H1 (cell line): ENCODE data around the gene BIRC5. TPM values are rescaled to one million over a fixed set of nuclear protein-coding genes. Genes with fewer than 3 reads are reported as not detected.

ENCODE experiments used
- CHD7 ChIP-seq: fragments of 300-600 bp; sonication (generic); IDR thresholded peaks from 2 replicates; pipeline ENCODE4 v1.7.1; 2012; ENCODE audit warnings: low read length, moderate library complexity, mild to moderate bottlenecking, inconsistent platforms; ENCODE audit not compliant: insufficient replicate concordance
- HDAC2 ChIP-seq, 2 experiments: fragments of 300-600 bp in 1 of 2; sonication (generic) in 1 of 2; IDR thresholded peaks; 2 replicates each; pipeline ENCODE4 v1.6.1; 2011 to 2012; ENCODE audit warnings: low read depth in 2 of 2, low read length in 2 of 2, mild to moderate bottlenecking in 2 of 2, moderate library complexity in 2 of 2, borderline replicate concordance in 1 of 2, inconsistent platforms in 1 of 2
- KDM4A ChIP-seq: IDR thresholded peaks from one replicate; pipeline ENCODE4 v1.7.1; 2012; ENCODE audit warnings: low read depth, mild to moderate bottlenecking, moderate library complexity, low read length, inconsistent platforms; ENCODE audit not compliant: severe bottlenecking
- NANOG ChIP-seq: IDR thresholded peaks from 2 replicates; pipeline ENCODE4 v1.6.1; 2011; ENCODE audit warnings: low read length, low read depth, mild to moderate bottlenecking, inconsistent platforms; ENCODE audit not compliant: insufficient read depth, poor library complexity, severe bottlenecking
- RFX5 ChIP-seq: IDR thresholded peaks from 2 replicates; pipeline ENCODE4 v1.6.1; 2011; ENCODE audit warnings: low read depth, low read length, improper control_type of control experiment, borderline replicate concordance
- SP1 ChIP-seq: IDR thresholded peaks from 2 replicates; pipeline ENCODE4 v1.6.1; 2011; ENCODE audit warnings: low read depth, low read length
- polyA plus RNA-seq, 7 experiments: library from polyadenylated mRNA; depleted of rRNA in 3 of 7; stranded (reverse) in 5 of 7; unstranded in 2 of 7; fragments of >200 nt in 5 of 7; fragments of 200-250 nt in 2 of 7; gene quantifications; 1 replicate in 5 of 7; 2 replicates in 1 of 7; 4 replicates in 1 of 7; pipeline versions ENCODE4 v1.2.1 to v1.2.3, GENCODE V29; 2011 to 2013; ENCODE audit warnings: missing spikeins in 2 of 7, mixed read lengths in 2 of 7
- total RNA-seq: library from RNA; stranded (reverse); fragmentation: NEBNext Ultra II Directional; extraction: Animal tissue kit (Norgen Biotek cat#: 25700); gene quantifications from 2 replicates; pipeline ENCODE4 v1.2.1, GENCODE V29; 2021

The BIRC5 gene
- total and polyA plus RNA-seq, 2 of the 8 experiments (the other 6 are each of a cell fraction or from before 2014, with no cell fraction given): 42.2 to 108 TPM

- TF ChIP-seq CHD7 (no peak), NANOG (no peak), KDM4A (no peak), HDAC2 (IDR thresholded peaks at IDR 0.05; ENCODE audit: borderline replicate concordance in 1 of 2, low read depth in 2 of 2, low read length in 2 of 2) (no peak), SP1 (no peak), RFX5 (no peak)
Observed at GRCh38 chr17:78268191-78268874, 54.3 kb downstream of the BIRC5 start (continued).
